Esophagus muscularis mucosa (tissue), 3 donors: ENCODE data around the gene GFI1B.

Experiments used
- POLR2A ChIP-seq: fragments of 450-650 bp; IDR thresholded peaks from one replicate; pipeline ENCODE4 v1.6.1; 2017; ENCODE audit warnings: antibody characterized with exemption, moderate library complexity, mild to moderate bottlenecking, low read depth
- TF ChIP-seq, protein P1 (sequence below), 3 experiments: fragments of 200-600 bp in 2 of 3; fragments of 450-650 bp in 1 of 3; sonication (generic) in 2 of 3; IDR thresholded peaks; one replicate each; pipeline ENCODE4 v1.5.1; 2017 to 2019; ENCODE audit warnings: antibody characterized with exemption in 3 of 3, mild to moderate bottlenecking in 2 of 3, moderate library complexity in 1 of 3

DNA sequence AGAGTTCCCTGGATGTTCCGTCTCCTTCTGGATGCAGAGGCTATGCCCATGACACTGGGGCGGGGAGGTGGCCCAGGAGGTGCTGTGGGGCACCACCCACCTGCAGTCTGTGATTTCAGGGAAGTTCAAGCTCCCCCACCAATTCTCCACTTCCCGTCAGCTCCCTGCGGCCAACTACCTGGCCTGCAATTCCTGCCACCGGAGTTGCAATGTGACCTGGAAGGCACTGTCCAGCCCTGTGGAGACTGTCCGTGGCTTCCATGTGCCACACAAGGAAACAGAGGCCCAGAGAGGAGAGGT lies 16.6 kb downstream of the GFI1B start:
- TF ChIP-seq POLR2A = no peak
- TF ChIP-seq, protein P1, sequence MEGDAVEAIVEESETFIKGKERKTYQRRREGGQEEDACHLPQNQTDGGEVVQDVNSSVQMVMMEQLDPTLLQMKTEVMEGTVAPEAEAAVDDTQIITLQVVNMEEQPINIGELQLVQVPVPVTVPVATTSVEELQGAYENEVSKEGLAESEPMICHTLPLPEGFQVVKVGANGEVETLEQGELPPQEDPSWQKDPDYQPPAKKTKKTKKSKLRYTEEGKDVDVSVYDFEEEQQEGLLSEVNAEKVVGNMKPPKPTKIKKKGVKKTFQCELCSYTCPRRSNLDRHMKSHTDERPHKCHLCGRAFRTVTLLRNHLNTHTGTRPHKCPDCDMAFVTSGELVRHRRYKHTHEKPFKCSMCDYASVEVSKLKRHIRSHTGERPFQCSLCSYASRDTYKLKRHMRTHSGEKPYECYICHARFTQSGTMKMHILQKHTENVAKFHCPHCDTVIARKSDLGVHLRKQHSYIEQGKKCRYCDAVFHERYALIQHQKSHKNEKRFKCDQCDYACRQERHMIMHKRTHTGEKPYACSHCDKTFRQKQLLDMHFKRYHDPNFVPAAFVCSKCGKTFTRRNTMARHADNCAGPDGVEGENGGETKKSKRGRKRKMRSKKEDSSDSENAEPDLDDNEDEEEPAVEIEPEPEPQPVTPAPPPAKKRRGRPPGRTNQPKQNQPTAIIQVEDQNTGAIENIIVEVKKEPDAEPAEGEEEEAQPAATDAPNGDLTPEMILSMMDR (IDR thresholded peaks at IDR 0.05) = no peak
